ENCODE measurements around the gene PSMB2.

PSMB2 gene

DNA sequence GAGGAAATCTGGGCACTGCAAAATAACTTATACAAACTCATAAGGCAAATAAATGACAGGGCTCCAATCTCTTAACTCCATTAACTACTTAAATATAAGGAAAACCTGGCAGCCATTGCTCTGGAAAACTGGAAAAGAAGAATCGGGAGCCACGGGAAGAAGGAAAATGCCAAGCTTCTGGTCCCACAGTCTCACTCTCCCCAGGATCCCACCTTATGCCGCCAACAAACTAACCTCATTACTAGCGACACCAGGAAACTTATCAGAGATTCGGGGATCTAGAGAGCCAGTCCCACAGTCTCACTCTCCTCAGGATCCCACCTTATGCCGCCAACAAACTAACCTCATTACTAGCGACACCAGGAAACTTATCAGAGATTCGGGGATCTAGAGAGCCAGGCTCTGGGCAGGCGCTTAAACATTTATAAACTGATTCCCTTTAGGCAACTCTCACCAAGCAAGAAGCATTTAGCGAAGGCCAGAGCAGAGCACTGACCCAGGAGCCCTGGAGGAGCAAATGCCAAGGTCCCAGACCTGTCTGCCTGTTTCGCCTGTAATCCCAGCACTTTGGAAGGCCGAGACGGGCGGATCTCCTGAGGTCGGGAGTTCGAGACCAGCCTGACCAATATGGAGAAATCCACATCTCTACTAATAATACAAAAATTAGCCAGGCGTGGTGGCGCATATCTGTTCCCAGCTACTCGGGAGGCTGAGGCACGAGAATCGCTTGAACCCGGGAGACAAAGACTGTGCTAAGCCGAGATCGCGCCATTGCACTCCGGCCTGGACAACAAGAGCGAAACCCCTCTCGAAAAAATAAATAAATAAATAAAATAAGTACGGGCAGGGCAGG, 720 bp downstream of the PSMB2 start:
- no peak for DNase-seq

DNA sequence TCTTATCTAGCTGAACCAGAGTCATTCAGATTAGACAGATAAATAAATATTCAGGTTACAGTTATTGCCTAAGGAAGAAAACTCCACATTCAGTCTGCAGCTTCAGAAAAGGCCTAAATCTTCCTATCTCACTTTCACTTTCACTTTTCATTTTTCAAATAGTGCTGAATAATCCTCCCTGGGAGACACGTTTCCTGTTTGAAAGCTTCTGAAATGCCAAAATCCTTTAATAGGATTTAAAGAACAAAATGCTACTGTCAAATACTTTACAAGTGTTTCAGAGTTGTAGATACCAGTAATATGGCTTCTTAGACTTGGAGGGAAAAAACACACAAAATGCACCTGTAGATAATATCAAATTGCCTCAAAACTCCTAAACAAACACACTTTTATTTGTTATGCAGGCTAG, 3.9 kb downstream of the PSMB2 start:
- DNase-seq = no peak

DNA sequence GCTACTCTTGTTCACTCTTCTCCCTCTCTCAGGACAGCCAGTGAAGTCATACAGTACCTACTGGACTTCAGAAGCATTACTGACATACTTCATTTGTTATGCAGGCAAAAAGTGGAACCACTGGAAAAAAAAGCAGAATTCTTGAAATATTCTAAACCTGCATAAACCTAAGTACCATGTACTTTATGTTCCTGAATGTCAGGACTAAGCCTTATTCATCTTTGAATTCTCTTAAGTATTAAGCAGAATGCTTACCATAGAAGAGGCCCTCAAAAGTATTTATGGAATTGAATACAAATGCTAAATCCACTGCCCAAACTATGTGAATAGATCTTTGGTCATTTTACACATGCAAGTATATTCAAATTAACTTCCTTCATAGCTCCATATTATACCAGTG, 7.8 kb downstream of the PSMB2 start:
- DNase-seq = no peak

DNA sequence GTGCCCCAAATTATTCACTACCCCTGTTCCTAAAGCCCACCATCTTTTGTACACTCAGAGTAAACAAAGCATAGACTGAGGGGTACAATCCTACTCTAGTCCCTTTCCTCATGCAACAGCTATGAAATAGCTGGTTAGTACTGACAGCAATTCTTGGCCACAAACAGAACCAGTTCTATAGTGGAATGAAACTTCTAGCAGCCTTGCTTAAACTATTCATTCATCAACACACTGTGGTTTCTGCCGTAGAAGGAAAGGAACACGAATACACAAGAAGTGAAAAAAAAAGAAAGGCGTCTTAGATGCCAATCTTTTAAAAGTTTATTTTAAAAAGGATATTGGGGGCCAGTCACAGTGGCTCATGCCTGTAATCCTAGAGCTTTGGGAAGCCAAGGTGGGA, 9.9 kb downstream of the PSMB2 start:
- DNase-seq = no peak

DNA sequence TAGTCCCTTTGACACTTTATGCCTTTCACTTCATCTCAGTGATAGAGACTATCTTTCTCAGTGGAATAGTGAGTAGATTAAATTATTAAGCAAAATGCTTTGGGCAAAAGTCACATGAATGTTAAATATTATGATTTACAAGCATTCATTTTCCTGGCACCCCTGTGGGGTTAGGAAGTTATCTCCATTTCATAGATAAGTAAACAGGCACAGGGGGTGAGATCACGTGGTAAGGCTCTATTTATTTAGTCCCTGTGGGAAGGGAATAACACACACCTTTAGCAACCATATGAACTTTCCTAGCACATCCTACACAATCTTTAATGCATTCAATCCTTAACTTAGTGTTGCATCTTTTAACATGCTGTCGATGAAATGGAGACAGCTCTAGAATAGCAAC, 12.3 kb downstream of the PSMB2 start:
- DNase-seq = no peak

DNA sequence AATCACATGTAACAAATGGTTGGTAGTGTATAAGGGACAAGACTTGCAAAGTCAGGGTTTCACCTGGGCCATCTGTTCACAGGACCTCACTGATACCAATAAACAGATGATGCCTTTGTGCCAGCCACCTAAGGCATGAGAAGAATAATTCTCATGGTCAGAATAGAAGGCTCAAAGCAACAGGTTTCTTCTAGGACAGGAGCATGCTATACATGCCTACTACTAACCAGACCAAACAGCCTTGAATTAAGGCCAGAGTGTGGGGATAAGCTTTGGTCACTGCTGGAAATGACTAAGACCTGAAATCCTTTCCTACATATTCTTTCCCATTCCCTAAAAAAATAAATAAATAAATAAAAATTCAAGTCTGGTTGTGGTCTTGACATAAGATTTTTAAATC, 17.5 kb downstream of the PSMB2 start:
- no peak for DNase-seq

DNA sequence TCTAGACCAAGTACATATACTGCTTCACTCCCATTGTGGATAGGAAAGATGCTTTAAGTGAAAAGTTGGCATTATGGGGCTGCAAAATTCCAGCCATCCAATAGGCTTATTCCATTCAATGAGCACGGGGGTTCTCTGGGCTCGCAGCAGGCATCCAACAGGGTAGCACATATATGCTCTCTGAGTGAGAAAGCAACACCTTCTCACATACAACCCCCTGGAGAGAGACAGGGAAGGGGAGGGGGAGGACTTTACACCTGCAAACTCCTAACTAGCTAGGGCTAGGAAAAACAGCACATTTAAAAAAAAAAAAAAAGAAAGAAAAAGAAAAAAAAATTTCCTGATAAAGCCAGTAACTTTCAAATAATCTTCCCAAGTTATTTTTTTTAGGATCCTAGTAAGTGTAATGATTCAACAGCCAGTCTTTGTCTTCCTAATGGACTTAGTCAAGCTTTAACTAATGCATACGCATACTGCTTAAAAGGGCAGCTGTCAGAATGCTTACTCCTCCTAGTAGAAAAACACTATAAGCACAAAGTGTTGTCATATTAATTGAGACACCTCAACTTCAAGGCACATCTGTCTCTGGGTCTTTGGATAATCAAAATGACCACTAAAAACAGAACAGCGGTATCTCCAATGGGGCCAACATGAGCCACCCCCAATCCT, 18.7 kb downstream of the PSMB2 start:
- DNase-seq = no peak

DNA sequence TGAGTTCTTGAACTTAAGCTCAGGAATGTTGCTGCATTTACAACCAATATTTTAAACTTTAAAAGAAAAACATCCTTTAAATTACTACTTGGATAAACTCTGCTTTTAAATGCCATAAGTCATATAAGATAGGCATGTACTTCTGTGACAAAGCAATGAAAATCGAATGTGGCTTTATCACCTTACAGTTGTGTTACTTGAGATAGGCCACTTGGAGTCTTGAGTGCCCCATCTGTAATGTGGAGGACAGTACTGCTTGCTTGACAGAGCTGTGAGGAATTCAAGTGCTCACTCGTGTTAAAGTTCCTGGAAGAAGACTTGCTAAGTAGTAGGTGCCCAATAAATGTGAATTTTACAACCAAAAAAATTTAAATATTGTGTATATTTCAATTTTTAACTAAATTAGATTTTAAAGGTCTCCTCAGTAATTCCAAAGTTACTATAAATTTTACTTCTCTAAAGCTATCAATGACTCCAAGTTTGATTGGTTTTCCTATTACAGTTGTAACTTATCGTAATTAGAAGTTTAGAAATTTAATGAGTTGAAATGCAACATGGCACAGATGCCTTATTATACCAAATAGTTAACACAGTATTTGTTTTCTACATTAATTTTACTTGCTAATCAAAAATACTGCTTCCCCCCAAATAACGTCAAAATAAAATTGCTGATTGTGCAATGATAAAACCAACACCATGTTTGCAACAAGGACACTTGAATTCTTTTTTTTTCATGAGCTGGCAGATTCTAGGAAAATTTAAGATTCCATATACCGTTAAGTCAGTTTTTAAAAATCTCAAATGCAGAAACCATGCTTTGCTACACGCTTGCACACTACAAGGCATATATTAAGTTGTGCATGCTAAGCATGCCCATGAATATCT, 21.8 kb downstream of the PSMB2 start:
- no peak for DNase-seq

DNA sequence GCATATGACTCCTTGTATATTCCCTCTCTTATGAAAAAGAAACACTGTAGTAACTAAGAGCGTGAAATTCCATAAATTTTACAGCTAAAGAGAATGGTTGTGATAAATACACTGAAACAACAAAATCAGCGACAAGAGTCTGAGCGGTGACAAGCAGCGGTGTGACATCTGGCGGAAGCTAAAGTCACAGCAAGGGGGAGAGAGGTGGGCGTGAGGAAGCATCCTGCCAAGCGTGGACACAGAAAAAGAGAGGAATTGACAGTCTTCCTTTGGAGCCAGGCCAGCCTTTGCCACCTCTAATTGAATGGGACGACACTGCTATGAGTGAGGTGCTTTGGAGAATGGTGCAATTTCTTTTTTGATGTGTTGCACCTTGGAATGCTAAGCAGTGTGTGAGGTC, 25.9 kb downstream of the PSMB2 start:
- DNase-seq = no peak

DNA sequence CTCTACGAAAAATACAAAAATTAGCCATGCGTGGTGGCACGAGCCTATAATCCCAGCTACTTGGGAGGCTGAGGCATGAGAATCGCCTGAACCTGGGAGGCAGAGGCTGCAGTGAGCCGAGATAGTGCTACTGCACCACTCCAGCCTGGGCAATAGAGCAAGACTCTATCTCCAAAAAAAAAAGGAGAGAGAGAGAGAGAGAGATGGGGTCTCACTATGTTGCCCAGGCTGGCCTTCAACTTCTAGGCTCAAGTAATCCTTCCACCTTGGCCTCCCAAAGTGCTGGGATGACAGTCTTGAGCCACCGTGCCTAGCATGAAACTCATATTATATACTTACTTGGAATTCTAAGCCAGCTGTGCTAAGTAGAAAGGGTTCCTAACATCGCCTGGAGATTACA, 29.7 kb downstream of the PSMB2 start:
- no peak for DNase-seq

DNA sequence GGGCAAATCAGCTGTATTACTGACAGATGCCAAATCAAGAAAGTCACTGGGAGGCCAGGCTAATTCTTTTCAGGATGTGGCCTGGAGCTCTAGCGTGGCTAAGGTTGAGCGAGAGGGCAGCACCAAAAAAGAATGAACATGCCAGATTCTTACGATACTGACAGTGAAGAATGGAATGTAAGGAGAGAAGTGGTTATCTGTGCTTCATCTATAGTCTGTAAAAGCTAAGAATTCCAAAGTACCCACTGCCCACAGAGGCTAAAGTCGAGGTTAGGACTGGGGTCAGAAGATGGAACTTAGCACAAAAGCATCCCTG, 35.5 kb downstream of the PSMB2 start:
- no peak for DNase-seq

DNA sequence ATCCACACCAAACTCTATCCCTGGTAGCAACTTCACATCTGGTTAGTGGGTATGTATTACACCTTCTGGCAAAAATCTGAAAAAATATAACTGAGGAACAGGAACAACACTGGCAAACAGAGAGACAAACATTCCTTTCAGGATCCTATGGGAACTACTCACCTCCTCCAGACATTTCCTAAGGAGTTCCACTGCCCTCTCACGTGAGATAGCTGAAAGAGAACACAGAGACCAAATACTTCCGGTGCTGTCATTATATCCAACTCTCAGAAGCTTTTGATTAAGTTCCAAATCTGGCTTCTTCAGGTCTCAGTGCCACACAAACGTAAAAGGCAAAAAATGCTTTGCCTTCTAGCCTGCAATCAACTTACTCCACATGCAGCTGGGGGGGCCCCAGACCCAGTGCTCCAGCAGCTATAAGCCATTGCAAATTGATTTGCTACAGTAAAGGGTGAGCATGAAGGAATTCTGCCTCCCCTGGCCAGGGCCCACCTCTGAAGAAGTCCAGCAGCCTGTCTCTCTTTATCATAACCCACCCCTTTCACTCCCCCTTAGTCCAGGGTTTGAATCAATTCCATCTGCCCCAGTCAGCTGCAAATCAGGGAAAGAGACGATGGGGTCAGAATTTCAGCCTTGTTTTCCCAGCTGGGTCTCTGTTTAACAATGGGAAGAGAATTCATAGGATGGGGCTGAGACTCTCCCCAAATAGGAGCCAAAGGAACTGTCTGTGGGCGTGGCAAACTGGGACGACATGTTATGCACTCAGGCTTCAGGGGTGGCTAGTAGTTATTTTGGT, 36.1 kb downstream of the PSMB2 start:
- DNase-seq = no peak

DNA sequence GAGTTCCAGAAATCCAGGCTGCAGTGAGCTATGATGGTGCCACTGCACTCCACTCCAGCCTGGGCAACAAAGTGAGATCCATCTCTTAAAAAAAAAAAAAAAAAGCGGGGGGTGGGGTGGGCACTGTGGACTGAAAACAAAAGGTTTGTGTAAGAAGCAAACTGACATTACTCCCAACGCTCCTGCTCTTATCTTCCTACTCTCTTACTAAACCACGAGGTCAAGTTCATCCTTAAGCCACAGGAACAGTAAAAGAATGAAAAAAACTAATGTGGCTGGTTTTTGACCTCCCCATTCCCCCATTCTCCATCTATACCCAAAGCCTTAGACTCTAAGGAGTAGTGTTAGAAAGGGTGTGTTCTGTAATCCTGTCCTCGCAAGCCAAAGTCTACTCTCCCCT, 37.4 kb downstream of the PSMB2 start:
- no peak for DNase-seq

DNA sequence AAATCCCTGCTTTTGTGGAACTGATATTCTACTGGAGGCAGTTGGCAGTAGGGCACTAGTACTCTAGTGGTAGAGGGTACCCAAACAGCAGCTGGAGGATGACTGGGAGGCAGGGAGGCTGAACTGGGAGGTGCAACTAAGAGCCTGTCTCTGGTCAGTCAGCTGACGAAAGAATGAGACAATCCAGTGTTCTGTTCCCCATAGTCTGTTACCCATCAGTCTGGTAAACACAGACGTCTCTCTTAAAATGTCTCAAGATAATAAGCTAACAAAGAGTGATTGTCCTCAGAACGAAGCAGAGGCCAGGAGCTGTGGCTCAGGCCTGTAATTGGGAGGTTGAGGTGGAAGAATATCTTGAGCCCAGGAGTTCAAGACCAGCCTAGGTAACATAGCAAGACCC, 37.9 kb downstream of the PSMB2 start:
- DNase-seq = no peak

DNA sequence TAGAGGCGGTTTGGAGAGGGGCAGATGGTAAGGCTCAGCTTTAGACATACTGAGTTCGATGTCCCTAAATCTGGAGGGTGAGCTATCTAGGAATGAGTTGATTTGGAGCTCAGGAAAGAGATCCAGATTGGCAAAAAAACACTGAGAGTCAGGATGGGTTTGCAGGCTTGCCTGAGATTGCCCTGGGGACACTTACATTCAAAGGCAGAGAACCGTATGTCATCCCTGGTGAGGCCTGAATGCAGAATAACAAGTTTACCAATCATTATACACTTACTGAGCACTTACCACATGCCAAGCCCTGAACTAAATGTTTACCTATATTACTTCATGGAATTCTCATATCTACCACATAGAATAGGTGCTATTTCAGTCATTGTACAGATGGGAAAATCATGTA, 40.7 kb downstream of the PSMB2 start:
- DNase-seq = no peak

DNA sequence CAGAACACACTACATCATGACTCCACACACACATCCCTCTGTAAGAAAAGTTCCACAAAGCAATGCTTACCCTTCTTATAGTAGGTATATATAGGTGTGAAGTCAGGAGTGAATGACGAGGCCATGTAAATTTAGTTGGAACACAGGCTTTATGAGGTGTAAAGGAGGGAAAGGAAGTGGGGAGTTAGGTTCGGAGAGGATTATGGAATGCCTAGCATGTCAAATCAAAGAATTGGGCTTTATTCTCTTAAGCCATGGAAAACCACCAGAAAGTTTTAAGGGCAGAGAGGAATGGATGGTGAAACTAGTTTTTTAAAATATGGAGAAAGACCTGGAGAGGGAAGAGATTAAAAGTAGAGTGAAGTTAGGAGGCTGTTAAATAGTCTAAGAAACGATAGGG, 41.9 kb downstream of the PSMB2 start:
- no peak for DNase-seq

DNA sequence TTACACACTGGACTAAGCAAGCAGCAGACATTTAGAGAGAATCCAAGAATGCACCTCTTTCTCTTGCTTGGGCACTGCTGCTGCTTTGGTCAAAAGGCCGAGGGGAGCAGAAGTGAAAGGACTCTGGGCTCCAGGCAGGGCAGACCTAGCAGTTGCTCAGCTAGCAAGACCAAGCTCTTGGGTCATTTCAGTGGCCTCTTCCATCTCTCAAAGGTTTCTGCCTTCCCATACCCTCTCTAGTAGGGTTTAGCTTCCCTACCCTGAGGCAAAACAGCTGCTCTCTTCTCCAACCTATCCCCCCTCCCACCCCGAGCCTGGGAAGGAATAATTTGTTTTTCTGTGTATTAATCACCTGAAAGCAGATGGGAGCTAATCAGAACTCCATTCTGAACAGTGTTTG, 42.4 kb downstream of the PSMB2 start:
- DNase-seq = no peak

DNA sequence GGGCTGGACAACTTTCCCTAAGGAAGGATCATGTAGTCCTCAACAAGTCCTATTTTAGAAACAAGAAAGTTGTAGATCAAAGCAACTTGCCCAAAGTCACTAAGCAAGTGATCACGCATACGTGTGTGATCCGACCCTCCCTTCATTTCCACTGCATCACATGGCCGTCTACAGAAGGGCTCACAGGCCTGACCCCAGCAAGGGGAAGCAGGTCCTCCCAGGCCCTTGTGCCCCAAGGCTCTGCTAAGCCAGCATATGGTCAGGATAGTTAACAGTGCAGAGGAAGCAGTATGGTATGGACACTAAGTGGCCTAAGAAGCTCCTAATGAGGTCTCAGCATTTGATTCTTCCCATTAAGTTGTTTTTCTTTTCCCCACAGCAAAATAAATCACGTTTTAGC, 43.5 kb downstream of the PSMB2 start:
- DNase-seq = no peak

DNA sequence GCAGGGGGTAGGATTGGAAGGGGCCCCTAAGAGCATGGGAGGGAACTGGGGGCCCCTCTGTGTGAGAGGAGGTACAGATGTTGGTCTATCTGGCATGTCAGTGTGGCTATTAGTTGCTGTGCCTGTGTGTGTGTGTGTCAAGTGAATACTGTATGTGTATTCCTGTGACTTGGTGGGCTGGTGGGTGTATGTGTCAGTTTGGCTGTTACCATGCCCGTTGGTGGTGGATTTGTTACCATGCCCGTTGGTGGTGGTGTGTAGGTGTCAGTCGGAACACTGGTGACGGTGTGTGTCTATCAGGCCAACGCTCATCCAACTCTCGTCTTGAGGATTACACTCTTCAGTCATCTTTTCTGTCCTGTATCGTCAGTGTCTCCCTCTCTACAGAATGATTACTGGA, 45.6 kb downstream of the PSMB2 start:
- DNase-seq = no peak

DNA sequence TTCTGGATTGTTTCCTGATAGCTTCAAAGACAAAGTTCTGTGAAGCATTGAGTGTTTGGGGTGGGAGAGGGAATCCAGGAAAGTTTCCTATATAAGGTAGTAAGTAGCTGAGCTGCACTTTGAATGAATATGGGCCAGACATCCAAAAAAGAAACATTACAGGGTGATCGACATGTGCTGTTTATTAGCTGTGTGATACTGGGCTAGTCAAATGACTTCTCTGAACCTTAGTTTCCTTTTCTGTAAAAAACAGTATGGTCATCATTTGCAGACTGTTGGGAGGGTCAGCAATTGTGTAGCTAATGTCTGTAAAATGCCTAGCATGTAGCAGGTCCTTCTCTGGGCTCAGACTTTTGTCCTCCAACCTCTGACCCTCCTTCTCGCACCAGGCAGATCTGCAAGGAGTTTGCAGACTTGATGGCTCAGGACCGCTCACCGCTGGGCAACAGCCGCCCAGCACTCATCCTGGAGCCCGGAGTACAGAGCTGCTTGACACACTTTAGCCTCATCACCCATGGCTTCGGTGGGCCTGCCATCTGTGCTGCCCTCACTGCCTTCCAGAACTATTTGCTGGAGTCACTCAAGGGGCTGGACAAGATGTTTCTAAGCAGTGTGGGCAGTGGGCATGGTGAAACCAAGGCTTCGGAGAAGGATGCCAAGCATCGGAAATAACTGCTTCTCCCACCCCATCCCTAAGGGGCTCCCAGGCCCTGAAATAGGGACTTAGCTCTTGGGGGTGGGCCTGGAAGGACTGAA, 47.1 kb downstream of the PSMB2 start:
- no peak for DNase-seq

DNA sequence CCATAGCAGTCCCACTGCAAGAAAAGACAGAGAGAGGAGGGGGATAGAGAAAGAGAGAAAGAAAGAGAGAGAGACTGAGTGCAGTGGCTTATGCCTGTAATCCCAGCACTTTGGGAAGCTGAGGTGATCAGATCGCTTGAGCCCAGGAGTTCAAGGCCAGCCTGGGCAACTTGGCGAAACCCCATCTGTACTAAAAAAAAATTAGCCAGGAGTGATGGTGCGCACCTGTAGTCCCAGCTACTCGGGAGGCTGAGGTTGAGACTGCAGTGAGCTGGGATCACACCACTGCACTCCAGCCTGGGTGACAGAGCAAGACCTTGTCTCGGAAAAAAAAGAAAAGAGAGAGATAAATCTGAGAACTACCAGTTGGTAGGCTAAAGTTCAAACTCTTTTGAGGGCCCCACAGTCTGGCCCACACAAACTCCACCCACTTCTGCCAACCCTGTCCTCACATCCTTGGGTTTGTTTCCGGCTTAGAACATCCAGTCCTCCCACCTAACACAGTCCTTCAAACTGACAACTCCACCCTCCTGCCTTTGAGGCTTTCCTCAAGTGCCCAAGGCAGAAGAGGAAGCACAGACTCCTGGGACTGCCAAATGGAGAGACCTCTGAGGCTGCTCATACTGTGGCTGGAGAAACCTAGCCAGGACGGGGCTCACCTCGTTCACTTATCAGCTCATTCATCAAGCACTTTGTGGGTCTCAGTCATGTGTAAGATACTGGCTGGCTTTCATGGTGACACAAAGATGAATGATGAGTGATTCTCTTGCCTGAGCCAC, 48.1 kb downstream of the PSMB2 start:
- no peak for DNase-seq

Data from femur (tissue), 1 donor.